ENCODE measurements around the gene URAD. TPM values are rescaled to one million over a fixed set of nuclear protein-coding genes. Genes with fewer than 3 reads are reported as not detected.

URAD gene
- total RNA-seq, 1 donor from 2014 or later: not detected

- TF ChIP-seq CTCF (conservative IDR thresholded peaks at IDR 0.05): no peak
- peaks cover 98% of the 10 kb centered on the region for H3K27me3 Mint-ChIP-seq
- H3K4me3 Mint-ChIP-seq: no peak overlapping the region
- H3K9me3 Mint-ChIP-seq: no peaks in the 10 kb centered on the region
- DNase-seq (ENCODE audit: extremely low spot score, unreplicated experiment): no peak
- H3K27ac Mint-ChIP-seq: no peak overlapping the region
- no peaks in the 10 kb centered on the region for H3K36me3 Mint-ChIP-seq
- peaks cover 10% of the 10 kb centered on the region for H3K4me1 Mint-ChIP-seq (ENCODE audit: unreplicated experiment)
Observed at GRCh38 chr13:27971236-27971645, 17.3 kb downstream of the URAD start.

- peaks cover 10% of the 10 kb centered on the region for H3K4me1 Mint-ChIP-seq (ENCODE audit: unreplicated experiment)
- no peaks in the 10 kb centered on the region for H3K36me3 Mint-ChIP-seq
- H3K4me3 Mint-ChIP-seq: peak overlapping the region; percentile 49
- peaks cover 98% of the 10 kb centered on the region for H3K27me3 Mint-ChIP-seq
- no peak for TF ChIP-seq CTCF (conservative IDR thresholded peaks at IDR 0.05)
- no peaks in the 10 kb centered on the region for H3K9me3 Mint-ChIP-seq
- no peak overlapping the region for H3K27ac Mint-ChIP-seq
- DNase-seq (ENCODE audit: extremely low spot score, unreplicated experiment): peak; percentile 59
Observed at GRCh38 chr13:27970382-27971235, 17.9 kb downstream of the URAD start.

GRCh38 chr13:27969866-27970229, 18.6 kb downstream of the URAD start:
- DNase-seq (ENCODE audit: extremely low spot score, unreplicated experiment): no peak
- Mint-ChIP-seq H3K27ac (peak overlapping the region; percentile 76), H3K4me1 (ENCODE audit: unreplicated experiment) (peaks cover 10% of the 10 kb centered on the region), H3K4me3 (peak overlapping the region; percentile 78), H3K27me3 (peaks cover 98% of the 10 kb centered on the region), H3K9me3 (no peaks in the 10 kb centered on the region), H3K36me3 (no peaks in the 10 kb centered on the region)
- TF ChIP-seq CTCF (conservative IDR thresholded peaks at IDR 0.05): no peak

GRCh38 chr13:27969082-27969865, 19.2 kb downstream of the URAD start, which contains the start of gene CDX2:
CDX2 (minus strand) TSS chr13:27969315; CDS start chr13:27969006, 309 bp downstream.
- Mint-ChIP-seq H3K27me3 (peaks cover 98% of the 10 kb centered on the region), H3K4me3 (peak within 1 kb of the TSS; percentile 78), H3K4me1 (ENCODE audit: unreplicated experiment) (peaks cover 10% of the 10 kb centered on the region), H3K9me3 (no peaks in the 10 kb centered on the region), H3K36me3 (no peaks in the 10 kb centered on the region), H3K27ac (peak within 1 kb of the TSS; percentile 76)
- TF ChIP-seq CTCF (conservative IDR thresholded peaks at IDR 0.05): no peak
- DNase-seq (ENCODE audit: extremely low spot score, unreplicated experiment): peak; percentile 62

- H3K4me1 Mint-ChIP-seq (ENCODE audit: unreplicated experiment): peaks cover 10% of the 10 kb centered on the region
- no peak for TF ChIP-seq CTCF (conservative IDR thresholded peaks at IDR 0.05)
- H3K27ac Mint-ChIP-seq: no peak overlapping the region
- H3K36me3 Mint-ChIP-seq: no peaks in the 10 kb centered on the region
- no peaks in the 10 kb centered on the region for H3K9me3 Mint-ChIP-seq
- peak; percentile 69 for DNase-seq (ENCODE audit: extremely low spot score, unreplicated experiment)
- H3K27me3 Mint-ChIP-seq: peaks cover 98% of the 10 kb centered on the region
- H3K4me3 Mint-ChIP-seq: peak overlapping the region; percentile 78
Observed at GRCh38 chr13:27968316-27969081, 20.0 kb downstream of the URAD start.

Data from type B pancreatic cell (in vitro differentiated cells).